NCI-H526 (cell line): Measurements from ENCODE around the gene TBC1D22A.

Source experiments
- DNase-seq, 2 experiments: peaks; one replicate each; lab custom pipeline; 2025; lab: John Stamatoyannopoulos, UW

The TBC1D22A gene

DNA sequence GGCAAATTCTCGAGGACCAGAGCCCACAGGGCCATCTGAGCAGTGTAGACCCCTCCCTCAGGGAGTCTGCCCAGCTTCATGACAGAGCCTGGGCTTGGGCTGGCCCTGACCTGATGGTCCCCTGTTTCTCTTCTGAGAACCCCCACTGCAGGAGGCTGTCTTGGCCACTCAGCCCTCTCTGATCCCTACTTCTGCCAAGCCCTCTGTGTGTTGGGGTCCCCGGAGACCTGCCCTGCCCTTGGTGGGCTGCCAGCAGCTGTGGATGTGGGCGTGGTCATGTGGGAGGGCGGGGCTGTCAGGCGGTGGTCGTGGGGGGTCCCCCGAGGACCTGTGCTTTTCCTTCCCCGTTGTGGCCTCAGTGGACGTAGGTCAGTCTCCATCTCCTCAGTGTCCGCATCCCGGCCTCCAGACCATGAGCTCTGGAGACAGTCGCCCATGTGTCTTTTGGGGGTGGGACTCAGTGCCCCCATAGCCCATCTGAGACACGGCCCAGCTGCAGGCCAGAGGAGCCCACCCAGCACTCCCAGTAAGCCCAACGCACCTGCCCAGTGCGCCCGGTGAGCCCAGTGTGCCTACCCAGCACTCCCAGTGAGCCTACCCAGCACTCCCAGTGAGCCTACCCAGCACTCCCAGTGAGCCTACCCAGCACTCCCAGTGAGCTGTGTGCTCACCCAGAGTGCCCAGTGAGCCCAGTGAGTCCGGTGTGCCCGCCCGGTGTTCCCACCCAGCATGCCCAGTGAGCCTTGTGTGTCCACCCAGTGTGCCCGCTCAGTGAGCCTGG is 409.2 kb downstream of the TBC1D22A start:
- no peak for DNase-seq

DNA sequence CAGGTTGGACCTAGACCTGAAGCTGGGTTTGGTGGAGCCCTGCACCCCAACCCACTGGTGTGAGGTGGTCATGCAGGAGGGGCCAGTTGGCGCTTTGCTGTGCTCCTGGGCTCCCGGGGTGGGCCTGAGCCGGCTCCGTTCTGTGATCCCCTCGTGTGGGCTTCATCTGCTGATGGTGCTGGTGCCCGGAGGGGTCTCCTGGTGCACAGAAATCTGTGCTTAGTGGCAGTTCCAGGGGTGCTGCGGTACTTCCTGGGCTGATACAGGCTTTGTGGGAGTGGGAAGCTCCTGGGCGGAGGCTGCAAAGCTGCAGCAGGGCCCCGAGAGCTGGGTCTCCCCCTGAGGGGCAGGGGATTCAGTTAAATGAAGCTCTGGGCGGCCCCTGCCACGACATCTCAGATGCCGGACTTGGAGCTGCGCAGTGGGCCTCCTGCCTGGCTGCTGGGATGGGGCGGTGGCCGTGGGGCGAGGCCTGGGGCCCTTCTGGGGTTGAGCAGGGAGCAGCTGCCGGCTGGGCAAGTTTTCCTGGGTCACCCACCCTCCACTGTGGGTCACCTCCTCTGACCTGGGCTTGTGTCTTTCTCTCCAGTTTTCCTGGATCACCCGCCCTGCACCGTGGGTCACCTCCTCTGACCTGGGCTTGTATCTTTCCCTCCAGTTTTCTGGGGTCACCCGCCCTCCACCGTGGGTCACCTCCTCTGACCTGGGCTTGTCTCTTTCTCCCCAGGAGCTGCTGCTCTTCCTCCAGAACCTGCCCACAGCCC is 410.5 kb downstream of the TBC1D22A start:
- no peak for DNase-seq

- DNase-seq = no peak
Measured at GRCh38 chr22:47173535-47174021, 411.1 kb downstream of the TBC1D22A start.

DNA sequence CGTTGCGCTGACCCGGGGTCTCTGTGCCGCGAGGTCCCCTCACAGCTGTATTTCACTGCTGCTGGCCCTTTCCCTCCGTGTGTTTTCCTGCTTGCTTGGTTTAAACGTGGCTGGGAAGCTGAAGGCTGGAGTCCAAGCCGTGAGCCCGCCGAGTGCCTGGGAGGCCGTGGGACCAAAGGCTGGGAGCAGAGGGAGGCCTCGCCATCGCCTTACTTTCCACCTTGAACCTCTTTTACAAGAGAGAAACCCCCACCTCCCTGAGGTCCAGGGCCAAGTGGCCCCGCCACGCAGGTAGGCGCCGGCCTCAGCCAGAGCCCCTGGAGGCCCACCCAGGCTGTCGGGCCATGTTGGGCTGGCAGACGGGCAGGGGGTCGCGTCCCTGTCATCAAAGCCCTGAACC is 411.6 kb downstream of the TBC1D22A start:
- DNase-seq = no peak

- DNase-seq = no peak
Measured at GRCh38 chr22:47174671-47175112, 412.2 kb downstream of the TBC1D22A start.

GRCh38 chr22:47175151-47176025 is 412.9 kb downstream of the TBC1D22A start:
- DNase-seq = no peak

- DNase-seq = no peak
Measured at GRCh38 chr22:47176026-47176389, 413.6 kb downstream of the TBC1D22A start.

DNA sequence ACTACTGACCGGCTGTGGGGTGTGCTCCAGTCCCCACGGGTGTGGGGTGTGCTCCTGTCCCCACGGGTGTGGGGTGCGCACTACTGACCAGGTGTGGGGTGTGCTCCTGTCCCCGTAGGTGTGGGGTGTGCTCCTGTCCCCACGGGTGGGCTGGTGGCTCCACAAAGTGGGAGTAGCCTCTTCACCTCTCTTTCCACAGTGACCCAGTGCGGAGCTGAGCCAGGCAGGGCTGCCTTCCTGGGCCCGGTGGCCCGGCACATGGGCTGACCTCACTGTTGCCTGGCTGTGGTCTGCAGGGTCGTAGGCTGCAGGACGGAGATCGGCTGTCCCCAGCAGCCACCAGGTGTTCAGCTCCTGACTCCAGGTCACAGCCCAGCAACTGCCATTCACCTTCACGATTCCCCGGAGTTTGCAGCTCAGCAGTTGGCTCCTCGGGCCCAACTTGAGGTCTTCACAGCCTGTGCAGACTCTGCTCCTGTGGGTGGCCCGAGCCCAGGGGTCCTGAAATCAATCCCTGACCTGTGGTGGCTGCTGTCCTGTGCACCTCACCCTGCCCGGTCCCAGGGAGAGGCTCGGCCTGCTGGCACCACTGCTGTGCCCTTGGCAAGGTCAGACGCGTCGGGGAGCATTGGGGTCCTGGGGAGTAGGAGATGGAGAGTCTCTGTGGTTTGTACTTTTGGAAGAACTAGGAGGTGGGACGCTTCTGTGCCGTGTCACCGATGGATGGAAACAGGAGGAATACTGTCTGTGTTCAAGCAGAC is 414.3 kb downstream of the TBC1D22A start:
- no peak for DNase-seq

GRCh38 chr22:47177334-47177815 is 414.9 kb downstream of the TBC1D22A start:
- no peak for DNase-seq

DNA sequence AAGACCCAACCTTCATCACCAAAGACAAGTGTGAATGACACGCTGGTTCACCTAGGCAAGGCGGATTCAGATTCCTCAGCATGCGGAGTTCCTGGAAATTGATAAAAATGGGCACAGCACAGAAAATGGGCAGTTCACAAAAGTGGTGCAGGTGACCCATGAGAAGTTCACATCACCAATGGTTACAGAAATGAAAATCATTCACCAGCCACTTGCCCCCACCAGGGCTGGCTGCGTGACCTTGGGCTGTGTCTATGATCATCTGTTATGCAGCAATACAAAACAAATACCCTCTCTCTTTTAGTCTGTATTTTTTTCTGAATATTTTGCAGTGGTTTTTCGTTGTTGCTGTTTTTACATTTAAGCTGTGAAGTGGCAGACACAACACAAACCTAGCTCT is 415.9 kb downstream of the TBC1D22A start:
- no peak for DNase-seq

GRCh38 chr22:47180796-47181195 is 418.3 kb downstream of the TBC1D22A start:
- no peak for DNase-seq

GRCh38 chr22:47187176-47187957 is 424.9 kb downstream of the TBC1D22A start:
- DNase-seq = no peak

GRCh38 chr22:47188261-47189055 is 426.0 kb downstream of the TBC1D22A start:
- DNase-seq = no peak

- peak in 1 of 2 experiments; percentile 19 for DNase-seq
Measured at GRCh38 chr22:47189056-47189916, 426.8 kb downstream of the TBC1D22A start.

GRCh38 chr22:47190276-47190956 is 428.0 kb downstream of the TBC1D22A start:
- no peak for DNase-seq

GRCh38 chr22:47190957-47191670 is 428.7 kb downstream of the TBC1D22A start:
- DNase-seq = no peak
